Thyroid gland (tissue), 4 donors: ENCODE results near the gene DOCK6. TPM values are rescaled to one million over a fixed set of nuclear protein-coding genes. Genes with fewer than 3 reads are reported as not detected.

Experiments used
- DNase-seq, 2 donors: peaks; one replicate each; pipeline ENCODE4 v3.0.0-alpha.2; 2019
- H3K27ac ChIP-seq, 3 donors: fragments of 200-600 bp; sonication (generic); 1 replicate in 2 of 3; 2 replicates in 1 of 3; pipeline ENCODE4 v1.5.1; 2016 to 2019; ENCODE audit warnings: mild to moderate bottlenecking in 1 of 3, moderate library complexity in 1 of 3
- H3K27me3 ChIP-seq: fragments of 200-600 bp; sonication (generic); one replicate; pipeline ENCODE4 v1.5.1; 2019
- H3K36me3 ChIP-seq, 2 donors: fragments of 200-600 bp; sonication (generic); one replicate each; pipeline ENCODE4 v1.5.1; 2016 to 2019
- H3K4me1 ChIP-seq, 2 donors: fragments of 200-600 bp; sonication (generic); one replicate each; pipeline ENCODE4 v1.5.1; 2017 to 2019
- H3K4me3 ChIP-seq, 3 donors: fragments of 200-600 bp; sonication (generic); replicated peaks in 1 of 3; 1 replicate in 2 of 3; 2 replicates in 1 of 3; pipeline ENCODE4 v1.5.1; 2016; ENCODE audit warnings: mild to moderate bottlenecking in 1 of 3
- H3K9me3 ChIP-seq: fragments of 200-600 bp; sonication (generic); one replicate; pipeline ENCODE4 v1.5.1; 2017
- POLR2A ChIP-seq, 2 donors: fragments of 450-650 bp; IDR thresholded peaks; one replicate each; pipeline ENCODE4 v1.6.1; 2017; ENCODE audit warnings: antibody characterized with exemption in 2 of 2, mild to moderate bottlenecking in 2 of 2, moderate library complexity in 1 of 2
- WGBS, 2 donors: methylation state at CpG; one replicate each; pipeline ENCODE4 v1.1.5; 2017; 5-methylcytosine and 5-hydroxymethylcytosine counted together
- intact Hi-C: fragments of 100-400 bp; cut with DNase I; formaldehyde crosslinking; loops from one replicate; pipeline ENCODE4 v1.15.1; 2023
- total RNA-seq, 4 donors: library from RNA; depleted of rRNA; stranded (reverse); fragments of >200 nt; gene quantifications; one replicate each; pipeline ENCODE4 v1.2.3, GENCODE V29; 2016
- TF ChIP-seq, protein P1 (sequence below), 6 experiments: fragments of 200-600 bp in 3 of 6; fragments of 450-650 bp in 3 of 6; sonication (generic) in 3 of 6; IDR thresholded peaks; one replicate each; pipeline ENCODE4 v1.5.1; 2016 to 2019; ENCODE audit warnings: antibody characterized with exemption in 6 of 6, mild to moderate bottlenecking in 2 of 6, inconsistent platforms in 1 of 6, moderate library complexity in 1 of 6

DOCK6 gene
- total RNA-seq, 4 donors from 2014 or later, result 41.4 to 156 (median 58.1) TPM

DNA sequence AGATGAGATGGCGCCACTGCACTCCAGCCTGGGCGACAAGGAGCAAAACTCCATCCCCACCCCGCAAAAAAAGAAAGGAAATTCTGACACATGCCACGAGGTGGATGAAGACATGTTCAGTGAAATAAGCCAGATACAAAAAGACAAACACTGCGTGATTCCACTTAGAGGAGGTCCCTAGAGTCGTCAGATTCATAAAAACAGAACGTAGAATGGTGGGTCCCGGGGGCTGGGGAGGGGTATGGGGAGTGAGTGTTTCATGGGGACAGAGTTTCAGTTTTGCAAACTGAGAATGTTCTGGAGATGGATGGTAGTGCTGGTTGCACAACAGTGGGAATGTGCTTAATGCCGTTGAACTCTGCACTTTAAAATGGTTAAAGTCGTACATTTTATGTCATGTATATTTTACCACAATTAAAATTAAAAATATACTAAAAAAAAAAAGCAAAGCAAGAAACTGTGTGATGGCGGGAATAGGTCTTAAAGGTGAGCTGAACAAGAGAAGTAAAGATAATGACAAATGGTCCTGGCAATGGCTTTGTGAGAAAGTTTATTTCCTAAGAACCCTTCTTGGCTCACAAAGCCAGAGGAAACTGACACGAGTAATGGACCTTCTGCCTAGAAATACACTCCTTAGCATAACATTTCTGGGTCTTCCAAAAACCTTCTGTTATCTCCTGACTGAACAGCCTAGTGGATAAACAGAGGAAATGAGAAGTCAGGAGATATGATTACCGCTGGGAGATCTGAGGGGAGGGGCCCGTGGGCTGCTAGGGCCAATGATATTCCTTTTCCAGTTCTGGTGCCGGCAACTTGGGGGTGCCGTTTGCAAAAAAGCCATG is 102.5 kb downstream of the DOCK6 start:
- TF ChIP-seq, protein P1, sequence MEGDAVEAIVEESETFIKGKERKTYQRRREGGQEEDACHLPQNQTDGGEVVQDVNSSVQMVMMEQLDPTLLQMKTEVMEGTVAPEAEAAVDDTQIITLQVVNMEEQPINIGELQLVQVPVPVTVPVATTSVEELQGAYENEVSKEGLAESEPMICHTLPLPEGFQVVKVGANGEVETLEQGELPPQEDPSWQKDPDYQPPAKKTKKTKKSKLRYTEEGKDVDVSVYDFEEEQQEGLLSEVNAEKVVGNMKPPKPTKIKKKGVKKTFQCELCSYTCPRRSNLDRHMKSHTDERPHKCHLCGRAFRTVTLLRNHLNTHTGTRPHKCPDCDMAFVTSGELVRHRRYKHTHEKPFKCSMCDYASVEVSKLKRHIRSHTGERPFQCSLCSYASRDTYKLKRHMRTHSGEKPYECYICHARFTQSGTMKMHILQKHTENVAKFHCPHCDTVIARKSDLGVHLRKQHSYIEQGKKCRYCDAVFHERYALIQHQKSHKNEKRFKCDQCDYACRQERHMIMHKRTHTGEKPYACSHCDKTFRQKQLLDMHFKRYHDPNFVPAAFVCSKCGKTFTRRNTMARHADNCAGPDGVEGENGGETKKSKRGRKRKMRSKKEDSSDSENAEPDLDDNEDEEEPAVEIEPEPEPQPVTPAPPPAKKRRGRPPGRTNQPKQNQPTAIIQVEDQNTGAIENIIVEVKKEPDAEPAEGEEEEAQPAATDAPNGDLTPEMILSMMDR (IDR thresholded peaks at IDR 0.05), result no peak
- TF ChIP-seq POLR2A (IDR thresholded peaks at IDR 0.05), result no peak
- Histone ChIP-seq H3K9me3 (no peaks in the 10 kb centered on the region), H3K27ac (peak overlapping the region; percentile 15 to 94 (median 44)), H3K4me3 (no peak overlapping the region), H3K27me3 (no peaks in the 10 kb centered on the region), H3K36me3 (no peaks in the 10 kb centered on the region), H3K4me1 (peaks cover 27 to 31% of the 10 kb centered on the region in 2 donors)
- DNase-seq, result no peak
- WGBS, 2 donors, result 58 to 62% methylated on average over 16 of the region's 16 CpGs
- intact Hi-C loops, result no loop called here

DNA sequence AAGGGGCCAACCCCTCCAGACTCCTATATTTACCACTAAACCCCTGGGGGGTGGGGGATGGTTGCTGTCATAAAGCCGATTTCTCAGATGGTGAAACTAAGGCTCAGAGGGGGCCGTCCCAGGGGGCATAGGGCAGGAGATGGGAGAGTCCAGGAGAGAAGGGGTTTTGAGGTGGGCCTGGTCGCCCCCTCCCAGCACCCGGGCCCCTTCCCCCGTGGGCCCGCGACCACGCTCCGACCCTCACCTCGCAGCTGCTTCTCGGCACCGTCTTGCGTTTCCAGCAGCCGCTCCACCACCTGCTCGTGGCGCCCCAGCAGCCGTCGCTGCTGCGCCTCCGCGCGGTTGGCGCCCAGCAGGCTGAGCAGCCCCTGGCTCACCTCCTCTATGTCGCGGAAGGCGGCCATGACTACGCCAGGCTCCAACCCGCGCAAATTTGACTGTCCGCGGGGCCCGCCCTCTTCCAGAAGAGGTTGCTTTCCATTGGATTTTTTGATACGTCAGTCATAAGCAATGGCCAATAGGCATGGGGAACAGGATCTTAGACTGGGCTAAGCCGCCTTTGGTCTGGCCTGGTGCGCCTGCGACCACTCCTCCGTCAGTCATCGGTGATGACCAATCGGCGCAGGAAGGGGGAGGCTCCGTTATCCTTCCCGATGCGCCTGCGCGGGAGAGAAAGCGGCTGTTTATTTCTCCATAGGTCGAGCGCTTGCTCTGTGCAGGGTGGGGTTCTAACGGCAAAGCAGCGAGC is 106.8 kb downstream of the DOCK6 start, which contains the start of gene SPC24:
SPC24 (minus strand) TSS at position 410 of the 748 bp plus-strand sequence; CDS start at position 404, 6 bp downstream.
- Histone ChIP-seq H3K9me3 (no peaks in the 10 kb centered on the region), H3K36me3 (no peaks in the 10 kb centered on the region), H3K4me1 (peaks cover 27 to 29% of the 10 kb centered on the region in 2 donors), H3K27ac (peak within 1 kb of the TSS; percentile 22 to 94 (median 83)), H3K4me3 (peak within 1 kb of the TSS; percentile 19 to 40 (median 33)), H3K27me3 (no peaks in the 10 kb centered on the region)
- TF ChIP-seq, protein P1 (IDR thresholded peaks at IDR 0.05), result no peak
- peak in 1 of 2 donors; percentile 72 for TF ChIP-seq POLR2A (IDR thresholded peaks at IDR 0.05)
- WGBS, 2 donors, result 0 to 3% methylated on average over 8 to 30 of the region's 50 CpGs
- intact Hi-C loops, result no loop called here
- peak; percentile 95 for DNase-seq

DNA sequence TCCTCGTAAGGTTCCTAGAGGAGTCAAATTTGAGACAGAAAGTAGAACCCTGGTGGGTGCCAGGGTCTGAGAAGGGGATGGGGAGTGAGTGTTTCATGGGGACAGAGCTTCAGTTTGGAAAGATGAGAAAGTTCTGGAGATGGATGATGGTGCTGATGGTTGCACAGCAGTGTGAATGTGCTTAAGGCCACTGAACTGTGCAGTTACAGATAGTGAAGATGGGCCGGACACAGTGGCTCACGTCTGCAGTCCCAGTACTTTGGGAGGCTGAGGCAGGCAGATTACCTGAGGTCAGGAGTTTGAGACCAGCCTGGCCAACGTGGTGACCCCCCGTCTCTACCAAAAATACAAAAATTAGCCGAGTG is 107.7 kb downstream of the DOCK6 start:
- Histone ChIP-seq H3K27ac (no peak overlapping the region), H3K36me3 (no peaks in the 10 kb centered on the region)
- TF ChIP-seq, protein P1 (IDR thresholded peaks at IDR 0.05), result no peak
- no peak for TF ChIP-seq POLR2A (IDR thresholded peaks at IDR 0.05)

DNA sequence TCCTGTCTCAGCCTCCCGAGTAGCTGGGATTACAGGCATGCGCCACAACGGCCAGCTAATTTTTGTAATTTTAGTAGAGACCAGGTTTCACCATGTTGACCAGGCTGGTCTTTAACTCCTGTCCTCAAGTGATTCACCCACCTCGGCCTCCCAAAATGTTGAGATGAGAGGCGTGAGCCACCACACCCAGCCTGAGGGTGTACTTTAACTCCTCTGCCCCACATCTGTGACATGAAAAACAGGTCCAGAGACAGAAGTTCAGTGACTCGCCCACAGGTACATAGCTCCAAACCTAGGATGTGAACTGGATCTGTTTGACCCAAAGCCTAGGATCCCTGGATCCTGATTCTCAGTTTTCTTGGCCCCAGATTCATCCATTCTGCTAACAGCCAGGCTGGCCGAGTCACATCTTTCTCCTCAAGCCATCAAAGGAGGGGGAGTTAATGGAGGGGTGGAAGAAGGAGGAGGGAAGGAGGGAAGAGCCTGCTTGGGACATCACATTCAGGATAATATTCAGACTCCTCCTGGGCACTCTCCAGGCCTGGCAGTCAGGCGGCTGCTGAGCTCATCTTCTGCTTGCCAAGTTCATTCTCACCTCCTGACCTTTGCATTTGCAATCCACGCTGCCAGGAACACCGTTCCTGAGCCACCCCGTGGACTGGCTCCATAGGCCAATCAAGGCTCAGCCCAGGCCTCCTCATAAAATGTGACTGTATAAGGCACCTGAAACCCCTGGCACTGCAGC is 109.8 kb downstream of the DOCK6 start:
- TF ChIP-seq, protein P1 (IDR thresholded peaks at IDR 0.05), result no peak
- no peak for TF ChIP-seq POLR2A (IDR thresholded peaks at IDR 0.05)
- Histone ChIP-seq H3K27me3 (no peaks in the 10 kb centered on the region), H3K36me3 (no peaks in the 10 kb centered on the region), H3K4me3 (no peak overlapping the region), H3K4me1 (peaks cover 13 to 23% of the 10 kb centered on the region in 2 donors), H3K27ac (peak overlapping the region in 2 of 3 donors; percentile 50 to 55), H3K9me3 (no peaks in the 10 kb centered on the region)
- intact Hi-C loops, result no loop called here
- 77 to 82% methylated on average over 11 of the region's 11 CpGs for WGBS, 2 donors
- DNase-seq, result peak in 1 of 2 donors; percentile 19

More for the DNA sequence above, 107.7 kb downstream of the DOCK6 start:
- Histone ChIP-seq H3K4me1 (peaks cover 27 to 29% of the 10 kb centered on the region in 2 donors), H3K27me3 (no peaks in the 10 kb centered on the region), H3K4me3 (no peak overlapping the region), H3K9me3 (no peaks in the 10 kb centered on the region)
- DNase-seq, result no peak
- intact Hi-C loops, result no loop called here
- 33 to 38% methylated on average over 3 to 6 of the region's 6 CpGs for WGBS, 2 donors
